Lower leg skin (tissue), 3 donors: ENCODE results near the gene TVP23A.

Experiments
- POLR2A ChIP-seq, 2 donors: fragments of 450-650 bp; IDR thresholded peaks; one replicate each; pipeline ENCODE4 v1.6.1; 2016 to 2017; ENCODE audit warnings: antibody characterized with exemption in 2 of 2, mild to moderate bottlenecking in 1 of 2, moderate library complexity in 1 of 2
- TF ChIP-seq, protein P1 (sequence below), 3 donors: fragments of 450-650 bp; IDR thresholded peaks; one replicate each; pipeline ENCODE4 v1.5.1; 2016; ENCODE audit warnings: antibody characterized with exemption in 3 of 3, mild to moderate bottlenecking in 3 of 3, moderate library complexity in 2 of 3

DNA sequence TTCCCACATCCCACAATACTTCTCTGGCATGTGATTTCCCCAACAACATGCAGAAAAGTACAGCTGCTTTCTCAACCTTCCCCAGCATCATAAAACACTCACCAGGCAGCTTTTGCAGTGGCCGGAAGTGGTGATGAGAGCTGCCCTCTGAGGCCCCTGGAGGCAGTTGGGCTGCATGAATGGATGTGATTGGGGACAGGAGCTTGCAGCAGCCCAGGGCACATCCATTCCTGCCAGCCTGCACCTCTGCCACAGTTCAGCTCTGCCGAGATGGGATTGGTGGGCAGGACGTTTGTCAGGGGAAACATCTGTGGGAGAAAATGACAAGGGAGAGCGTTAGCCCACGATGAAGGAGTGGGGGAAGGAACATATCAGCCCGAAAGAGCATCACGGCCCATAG is 55.1 kb downstream of the TVP23A start:
- TF ChIP-seq, protein P1, sequence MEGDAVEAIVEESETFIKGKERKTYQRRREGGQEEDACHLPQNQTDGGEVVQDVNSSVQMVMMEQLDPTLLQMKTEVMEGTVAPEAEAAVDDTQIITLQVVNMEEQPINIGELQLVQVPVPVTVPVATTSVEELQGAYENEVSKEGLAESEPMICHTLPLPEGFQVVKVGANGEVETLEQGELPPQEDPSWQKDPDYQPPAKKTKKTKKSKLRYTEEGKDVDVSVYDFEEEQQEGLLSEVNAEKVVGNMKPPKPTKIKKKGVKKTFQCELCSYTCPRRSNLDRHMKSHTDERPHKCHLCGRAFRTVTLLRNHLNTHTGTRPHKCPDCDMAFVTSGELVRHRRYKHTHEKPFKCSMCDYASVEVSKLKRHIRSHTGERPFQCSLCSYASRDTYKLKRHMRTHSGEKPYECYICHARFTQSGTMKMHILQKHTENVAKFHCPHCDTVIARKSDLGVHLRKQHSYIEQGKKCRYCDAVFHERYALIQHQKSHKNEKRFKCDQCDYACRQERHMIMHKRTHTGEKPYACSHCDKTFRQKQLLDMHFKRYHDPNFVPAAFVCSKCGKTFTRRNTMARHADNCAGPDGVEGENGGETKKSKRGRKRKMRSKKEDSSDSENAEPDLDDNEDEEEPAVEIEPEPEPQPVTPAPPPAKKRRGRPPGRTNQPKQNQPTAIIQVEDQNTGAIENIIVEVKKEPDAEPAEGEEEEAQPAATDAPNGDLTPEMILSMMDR (IDR thresholded peaks at IDR 0.05): no peak
- no peak for TF ChIP-seq POLR2A (IDR thresholded peaks at IDR 0.05)
